Mesothelial cell of epicardium (in vitro differentiated cells): ENCODE results near the gene SPON2. TPM values are rescaled to one million over a fixed set of nuclear protein-coding genes. Genes with fewer than 3 reads are reported as not detected.

Experiments used
- DNase-seq, 2 experiments: peaks; one replicate each; pipeline ENCODE4 v3.0.0; 2021; ENCODE audit warnings: low spot score in 2 of 2; ENCODE audit not compliant: unreplicated experiment in 2 of 2
- H3K27ac Mint-ChIP-seq: 2 replicates; pipeline ENCODE4 v1.8.0; 2021; ENCODE audit warnings: mixed read lengths
- H3K27me3 Mint-ChIP-seq: 2 replicates; pipeline ENCODE4 v1.8.0; 2021; ENCODE audit warnings: low read depth, mixed read lengths
- H3K36me3 Mint-ChIP-seq: 2 replicates; pipeline ENCODE4 v1.8.0; 2021; ENCODE audit warnings: mixed read lengths
- H3K4me1 Mint-ChIP-seq: 2 replicates; pipeline ENCODE4 v1.8.0; 2021; ENCODE audit warnings: mixed read lengths
- H3K4me3 Mint-ChIP-seq: 2 replicates; pipeline ENCODE4 v1.8.0; 2021; ENCODE audit warnings: mild to moderate bottlenecking, moderate library complexity, mixed read lengths
- H3K9me3 Mint-ChIP-seq: 2 replicates; pipeline ENCODE4 v1.8.0; 2021; ENCODE audit warnings: mixed read lengths
- total RNA-seq: library from RNA; stranded (reverse); gene quantifications from 3 replicates; pipeline ENCODE4 v1.2.1, GENCODE V29; 2021
- TF ChIP-seq, protein P1 (sequence below): fragments of 200-600 bp; sonication (generic); IDR thresholded peaks from one replicate; pipeline ENCODE4 v1.5.0; 2021; ENCODE audit warnings: antibody characterized with exemption; ENCODE audit not compliant: unreplicated experiment

SPON2 gene
- total RNA-seq, 1 donor from 2014 or later = 56.4 TPM

GRCh38 chr4:1179089-1179441 lies 6.7 kb upstream of the SPON2 start:
- no peak for DNase-seq
- Mint-ChIP-seq H3K27ac (no peak overlapping the region), H3K36me3 (peaks cover 2% of the 10 kb centered on the region), H3K27me3 (peaks cover 44% of the 10 kb centered on the region), H3K4me1 (no peaks in the 10 kb centered on the region), H3K4me3 (no peak overlapping the region), H3K9me3 (peaks cover 29% of the 10 kb centered on the region)
- TF ChIP-seq, protein P1, sequence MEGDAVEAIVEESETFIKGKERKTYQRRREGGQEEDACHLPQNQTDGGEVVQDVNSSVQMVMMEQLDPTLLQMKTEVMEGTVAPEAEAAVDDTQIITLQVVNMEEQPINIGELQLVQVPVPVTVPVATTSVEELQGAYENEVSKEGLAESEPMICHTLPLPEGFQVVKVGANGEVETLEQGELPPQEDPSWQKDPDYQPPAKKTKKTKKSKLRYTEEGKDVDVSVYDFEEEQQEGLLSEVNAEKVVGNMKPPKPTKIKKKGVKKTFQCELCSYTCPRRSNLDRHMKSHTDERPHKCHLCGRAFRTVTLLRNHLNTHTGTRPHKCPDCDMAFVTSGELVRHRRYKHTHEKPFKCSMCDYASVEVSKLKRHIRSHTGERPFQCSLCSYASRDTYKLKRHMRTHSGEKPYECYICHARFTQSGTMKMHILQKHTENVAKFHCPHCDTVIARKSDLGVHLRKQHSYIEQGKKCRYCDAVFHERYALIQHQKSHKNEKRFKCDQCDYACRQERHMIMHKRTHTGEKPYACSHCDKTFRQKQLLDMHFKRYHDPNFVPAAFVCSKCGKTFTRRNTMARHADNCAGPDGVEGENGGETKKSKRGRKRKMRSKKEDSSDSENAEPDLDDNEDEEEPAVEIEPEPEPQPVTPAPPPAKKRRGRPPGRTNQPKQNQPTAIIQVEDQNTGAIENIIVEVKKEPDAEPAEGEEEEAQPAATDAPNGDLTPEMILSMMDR = no peak

DNA sequence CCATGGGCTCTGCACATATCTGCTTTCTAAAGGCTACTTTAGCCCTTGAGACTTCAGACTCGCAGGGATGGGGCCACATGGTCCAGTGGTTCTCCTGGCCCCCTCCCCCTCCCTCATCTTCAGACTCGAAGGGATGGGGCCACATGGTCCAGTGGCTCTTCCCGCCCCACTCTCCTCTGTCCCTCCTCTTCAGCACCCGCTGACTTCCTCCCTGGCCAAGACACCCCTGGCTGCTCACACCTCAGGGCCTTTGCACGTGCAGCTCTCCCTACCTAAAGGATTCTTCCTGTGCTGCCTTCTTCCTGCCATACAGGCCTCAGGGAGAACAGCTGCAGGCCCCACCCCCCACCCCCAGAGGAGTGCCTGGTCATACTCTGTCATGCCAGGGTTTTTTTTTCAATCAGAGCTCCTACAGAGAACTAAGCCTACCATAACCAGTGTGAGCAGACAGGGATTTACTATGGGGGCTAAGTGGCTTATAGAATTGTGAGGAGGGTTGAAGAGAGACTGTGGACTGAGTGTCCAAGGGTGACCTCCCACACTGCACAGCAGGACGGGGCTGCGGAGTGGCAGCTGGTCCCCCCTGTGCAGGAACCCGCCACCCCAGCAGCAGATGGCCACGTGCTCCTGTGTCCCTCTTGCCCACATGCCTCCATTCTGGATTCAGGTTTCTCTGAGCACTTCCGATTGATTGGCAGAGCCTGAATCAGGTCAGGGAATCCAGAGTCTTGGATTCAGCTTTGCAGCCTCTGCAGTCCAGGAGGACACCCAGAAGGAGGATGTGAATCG lies 6.1 kb upstream of the SPON2 start:
- Mint-ChIP-seq H3K36me3 (peaks cover 2% of the 10 kb centered on the region), H3K4me3 (no peak overlapping the region), H3K9me3 (peaks cover 29% of the 10 kb centered on the region), H3K27me3 (peaks cover 46% of the 10 kb centered on the region), H3K27ac (no peak overlapping the region), H3K4me1 (peaks cover 3% of the 10 kb centered on the region)
- TF ChIP-seq, protein P1 = no peak
- no peak for DNase-seq

- H3K27ac Mint-ChIP-seq = no peak overlapping the region
- peaks cover 52% of the 10 kb centered on the region for H3K27me3 Mint-ChIP-seq
- H3K9me3 Mint-ChIP-seq = peaks cover 26% of the 10 kb centered on the region
- no peak overlapping the region for H3K4me3 Mint-ChIP-seq
- TF ChIP-seq, protein P1 = no peak
- H3K36me3 Mint-ChIP-seq = peaks cover 2% of the 10 kb centered on the region
- H3K4me1 Mint-ChIP-seq = peaks cover 4% of the 10 kb centered on the region
- no peak for DNase-seq
Measured at GRCh38 chr4:1177274-1178141, 5.1 kb upstream of the SPON2 start.

DNA sequence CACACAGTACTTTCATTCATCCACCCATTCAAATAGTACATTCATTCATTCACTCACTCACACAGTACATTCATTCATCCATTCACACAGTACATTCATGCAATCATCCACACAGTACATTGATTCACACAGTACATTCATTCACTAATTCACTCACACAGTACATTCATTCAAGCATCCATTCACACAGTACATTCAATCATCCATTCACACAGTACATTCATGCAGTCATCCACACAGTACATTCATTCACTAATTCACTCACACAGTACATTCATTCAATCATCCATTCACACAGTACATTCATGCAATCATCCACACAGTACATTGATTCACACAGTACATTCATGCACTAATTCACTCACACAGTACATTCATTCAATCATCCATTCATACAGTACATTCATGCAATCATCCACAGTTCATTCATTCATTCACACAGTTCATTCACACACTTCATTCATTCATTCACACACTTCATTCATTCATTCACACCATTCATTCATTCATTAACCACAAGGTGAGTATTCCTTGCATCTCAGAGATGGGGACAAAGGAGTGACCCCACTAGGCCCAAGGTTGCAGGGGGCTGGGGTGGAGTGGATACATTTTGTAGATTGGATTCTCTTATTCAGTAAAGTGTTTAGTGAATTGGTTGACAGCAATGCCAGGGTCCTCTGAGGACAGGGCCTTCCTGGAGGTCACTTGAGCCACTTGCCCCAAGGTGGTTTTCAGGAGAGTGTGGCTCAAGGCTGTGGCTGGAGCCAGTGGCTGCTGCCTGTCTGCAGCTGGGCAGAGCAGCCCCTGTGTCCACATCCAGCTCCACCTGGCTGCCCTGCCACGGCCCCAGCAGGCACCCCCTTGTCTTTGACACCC lies 4.3 kb upstream of the SPON2 start:
- H3K36me3 Mint-ChIP-seq = peaks cover 2% of the 10 kb centered on the region
- no peak overlapping the region for H3K4me3 Mint-ChIP-seq
- TF ChIP-seq, protein P1 = no peak
- H3K27ac Mint-ChIP-seq = no peak overlapping the region
- peaks cover 18% of the 10 kb centered on the region for H3K9me3 Mint-ChIP-seq
- H3K4me1 Mint-ChIP-seq = peaks cover 4% of the 10 kb centered on the region
- peaks cover 55% of the 10 kb centered on the region for H3K27me3 Mint-ChIP-seq
- DNase-seq = no peak

GRCh38 chr4:1175635-1176229 lies 3.3 kb upstream of the SPON2 start:
- H3K4me3 Mint-ChIP-seq = no peak overlapping the region
- peaks cover 55% of the 10 kb centered on the region for H3K27me3 Mint-ChIP-seq
- peaks cover 11% of the 10 kb centered on the region for H3K9me3 Mint-ChIP-seq
- peaks cover 6% of the 10 kb centered on the region for H3K4me1 Mint-ChIP-seq
- TF ChIP-seq, protein P1 = no peak
- H3K27ac Mint-ChIP-seq = no peak overlapping the region
- peaks cover 3% of the 10 kb centered on the region for H3K36me3 Mint-ChIP-seq
- DNase-seq = no peak
